ENCODE measurements around the gene DYRK2. TPM values are rescaled to one million over a fixed set of nuclear protein-coding genes. Genes with fewer than 3 reads are reported as not detected.

Gene DYRK2
- total and polyA plus RNA-seq, 10 donors, result 5.0 to 42.8 (median 35.5) TPM

DNA sequence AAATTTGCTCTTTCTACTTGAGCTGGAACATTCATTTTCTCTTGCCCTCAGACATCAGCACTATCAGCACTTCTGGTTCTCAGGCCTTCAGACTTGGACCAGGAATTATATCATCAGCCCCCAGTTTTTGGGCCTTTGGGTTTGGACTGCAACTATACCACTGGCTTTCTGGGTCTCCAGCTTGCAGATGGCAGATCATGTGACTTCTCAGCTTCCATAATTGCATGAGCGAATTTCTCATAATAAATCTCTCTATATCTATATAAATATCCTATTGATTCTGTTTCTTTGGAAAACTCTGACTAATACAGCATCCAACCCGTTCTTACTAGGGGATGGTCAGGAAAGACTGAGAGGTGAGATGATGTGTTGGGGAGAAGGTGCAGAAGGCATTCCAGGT, 22.4 kb upstream of the DYRK2 start:
- H3K36me3 ChIP-seq, result no peaks in the 10 kb centered on the region

DNA sequence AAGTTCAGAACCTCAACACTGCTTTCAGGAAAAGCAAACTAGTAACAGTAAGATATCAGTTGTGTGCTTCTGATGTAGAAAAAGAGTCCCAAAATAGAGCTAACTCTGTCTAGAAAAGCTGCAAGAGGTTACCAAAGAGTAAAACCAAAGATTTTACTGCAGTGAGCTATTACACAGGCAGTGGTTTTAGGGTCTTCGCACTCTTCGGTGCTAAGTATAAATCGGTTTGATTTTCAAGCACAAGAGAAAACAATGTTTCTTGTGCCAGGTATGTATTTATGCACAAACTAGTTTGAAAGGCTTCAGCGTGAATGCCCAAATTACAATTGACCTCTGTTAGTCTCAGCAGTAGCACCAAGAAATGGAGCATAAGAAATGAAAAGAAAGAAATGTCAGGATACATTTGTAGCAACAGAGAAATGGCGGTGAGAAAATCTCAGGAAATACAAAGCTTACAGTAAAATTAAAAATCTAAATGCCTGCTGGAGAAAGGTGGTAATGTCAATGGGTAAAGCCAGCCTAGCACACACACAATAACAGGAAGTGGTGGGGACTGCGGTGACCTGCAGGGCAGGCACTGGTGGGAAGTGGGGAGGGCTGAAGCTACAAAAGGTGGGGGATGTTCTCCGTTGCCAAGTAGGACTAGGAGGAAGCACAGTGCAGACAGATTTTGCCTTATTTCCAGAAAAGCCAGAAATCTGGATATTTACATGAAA, 18.0 kb upstream of the DYRK2 start:
- intact Hi-C loops (cut with DNase I; ENCODE audit: low total_unique reads), result no loop called here

More for the DNA sequence above, 22.4 kb upstream of the DYRK2 start:
- Histone ChIP-seq H3K4me3 (no peak overlapping the region), H3K27me3 (replicated peaks in 1 of 7) (no peaks in the 10 kb centered on the region), H3K9me3 (no peaks in the 10 kb centered on the region), H3K27ac (no peak overlapping the region), H3K4me1 (peaks cover 3 to 27% (median 12%) of the 10 kb centered on the region in 6 donors)
- no peak for DNase-seq
- intact Hi-C loops (cut with DNase I; ENCODE audit: low total_unique reads), result no loop called here
- WGBS, 5 donors, result 83 to 92% (median 87%) methylated on average over 2 of the region's 2 CpGs
- TF ChIP-seq POLR2A (IDR thresholded peaks at IDR 0.05), result no peak
- TF ChIP-seq, protein P1, sequence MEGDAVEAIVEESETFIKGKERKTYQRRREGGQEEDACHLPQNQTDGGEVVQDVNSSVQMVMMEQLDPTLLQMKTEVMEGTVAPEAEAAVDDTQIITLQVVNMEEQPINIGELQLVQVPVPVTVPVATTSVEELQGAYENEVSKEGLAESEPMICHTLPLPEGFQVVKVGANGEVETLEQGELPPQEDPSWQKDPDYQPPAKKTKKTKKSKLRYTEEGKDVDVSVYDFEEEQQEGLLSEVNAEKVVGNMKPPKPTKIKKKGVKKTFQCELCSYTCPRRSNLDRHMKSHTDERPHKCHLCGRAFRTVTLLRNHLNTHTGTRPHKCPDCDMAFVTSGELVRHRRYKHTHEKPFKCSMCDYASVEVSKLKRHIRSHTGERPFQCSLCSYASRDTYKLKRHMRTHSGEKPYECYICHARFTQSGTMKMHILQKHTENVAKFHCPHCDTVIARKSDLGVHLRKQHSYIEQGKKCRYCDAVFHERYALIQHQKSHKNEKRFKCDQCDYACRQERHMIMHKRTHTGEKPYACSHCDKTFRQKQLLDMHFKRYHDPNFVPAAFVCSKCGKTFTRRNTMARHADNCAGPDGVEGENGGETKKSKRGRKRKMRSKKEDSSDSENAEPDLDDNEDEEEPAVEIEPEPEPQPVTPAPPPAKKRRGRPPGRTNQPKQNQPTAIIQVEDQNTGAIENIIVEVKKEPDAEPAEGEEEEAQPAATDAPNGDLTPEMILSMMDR (IDR thresholded peaks at IDR 0.05 in 8 of 11, conservative IDR thresholded peaks at IDR 0.05 in 3 of 11), result no peak
- TF ChIP-seq POLR2AphosphoS5 (IDR thresholded peaks at IDR 0.05), result no peak

DNA sequence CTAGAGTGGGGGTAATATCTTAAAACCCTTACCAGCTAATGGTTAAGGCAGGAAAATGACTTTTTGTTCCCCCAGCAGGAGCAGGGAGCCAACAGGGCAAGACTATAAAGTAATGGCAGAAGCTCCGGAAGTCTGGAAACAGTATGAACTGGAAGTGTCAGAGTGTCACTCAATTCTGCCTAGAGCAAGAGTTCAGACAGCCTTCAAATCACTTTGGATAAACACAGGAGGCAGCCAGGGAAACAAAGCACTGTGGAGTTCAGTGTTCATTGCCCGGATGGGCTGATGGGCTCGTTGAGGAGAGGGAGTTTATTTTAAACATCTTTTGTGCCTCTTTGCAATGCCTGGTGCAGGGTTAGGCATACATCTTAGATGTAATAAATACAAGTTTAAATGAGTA, 16.5 kb upstream of the DYRK2 start:
- intact Hi-C loops (cut with DNase I; ENCODE audit: low total_unique reads), result no loop called here
- WGBS, 5 donors, result 70 to 84% (median 79%) methylated on average over 3 of the region's 3 CpGs
- H3K4me1 ChIP-seq, result peaks cover 8 to 64% (median 42%) of the 10 kb centered on the region in 6 donors
- no peak overlapping the region for H3K4me3 ChIP-seq
- peak overlapping the region in 3 of 8 donors; percentile 16 to 85 (median 74) for H3K27ac ChIP-seq
- H3K36me3 ChIP-seq, result no peaks in the 10 kb centered on the region
- TF ChIP-seq POLR2AphosphoS5 (IDR thresholded peaks at IDR 0.05), result no peak
- TF ChIP-seq, protein P1 (IDR thresholded peaks at IDR 0.05 in 8 of 11, conservative IDR thresholded peaks at IDR 0.05 in 3 of 11), result no peak
- TF ChIP-seq POLR2A (IDR thresholded peaks at IDR 0.05), result no peak
- no peaks in the 10 kb centered on the region for H3K9me3 ChIP-seq
- no peaks in the 10 kb centered on the region for H3K27me3 ChIP-seq (replicated peaks in 1 of 7)
- no peak for DNase-seq

More for the DNA sequence above, 18.0 kb upstream of the DYRK2 start:
- H3K9me3 ChIP-seq, result no peaks in the 10 kb centered on the region
- peak overlapping the region; percentile 9 to 85 (median 72) for H3K27ac ChIP-seq
- peak; percentile 95 for DNase-seq
- TF ChIP-seq POLR2AphosphoS5 (IDR thresholded peaks at IDR 0.05) (peak in 2 of 3 donors; percentile 77 to 86), POLR2A (IDR thresholded peaks at IDR 0.05) (no peak)
- TF ChIP-seq, protein P1 (IDR thresholded peaks at IDR 0.05 in 8 of 11, conservative IDR thresholded peaks at IDR 0.05 in 3 of 11), result peak; percentile 23 to 81 (median 71)
- peaks cover 8 to 67% (median 42%) of the 10 kb centered on the region in 6 donors for H3K4me1 ChIP-seq
- peak overlapping the region in 1 of 8 donors; percentile 22 for H3K4me3 ChIP-seq
- WGBS, 5 donors, result 21 to 33% (median 26%) methylated on average over 7 of the region's 7 CpGs
- no peaks in the 10 kb centered on the region for H3K36me3 ChIP-seq
- H3K27me3 ChIP-seq (replicated peaks in 1 of 7), result no peaks in the 10 kb centered on the region

DNA sequence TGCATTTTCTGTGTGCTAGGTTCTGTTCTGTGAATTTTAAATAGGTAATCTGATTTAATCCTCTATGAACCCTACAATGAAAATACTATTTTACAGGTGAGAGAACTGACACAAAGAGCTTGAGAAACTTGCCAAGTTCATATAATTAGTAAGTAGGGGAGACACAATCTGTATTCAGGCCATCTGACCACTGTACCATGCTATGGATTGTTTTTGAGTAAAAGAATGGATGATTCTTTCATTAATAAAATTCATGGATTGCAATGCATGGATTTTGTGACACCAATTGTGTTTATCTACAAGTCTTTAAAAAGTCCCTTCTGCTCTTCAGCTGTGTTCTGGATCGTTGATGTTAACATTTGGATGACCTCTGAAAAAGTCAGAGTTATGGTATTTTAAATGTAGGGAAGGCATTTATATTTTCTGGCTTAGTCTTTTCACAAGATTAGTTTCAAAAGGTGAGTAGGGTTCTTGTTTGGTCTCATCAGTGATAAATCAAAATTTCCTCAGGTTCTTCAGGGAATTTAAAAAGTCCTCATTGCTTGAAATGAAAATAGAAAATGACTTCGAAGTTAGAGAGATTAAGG, 15.4 kb upstream of the DYRK2 start:
- H3K4me3 ChIP-seq, result no peak overlapping the region
- H3K9me3 ChIP-seq, result no peaks in the 10 kb centered on the region
- TF ChIP-seq POLR2AphosphoS5 (IDR thresholded peaks at IDR 0.05) (no peak), POLR2A (IDR thresholded peaks at IDR 0.05) (no peak)
- TF ChIP-seq, protein P1 (IDR thresholded peaks at IDR 0.05 in 8 of 11, conservative IDR thresholded peaks at IDR 0.05 in 3 of 11), result no peak
- no peaks in the 10 kb centered on the region for H3K27me3 ChIP-seq (replicated peaks in 1 of 7)
- WGBS, 5 donors, result 69 to 89% (median 83%) methylated on average over 2 of the region's 2 CpGs
- peaks cover 8 to 64% (median 42%) of the 10 kb centered on the region in 6 donors for H3K4me1 ChIP-seq
- peak overlapping the region in 3 of 8 donors; percentile 4 to 85 (median 74) for H3K27ac ChIP-seq
- DNase-seq, result no peak
- H3K36me3 ChIP-seq, result no peaks in the 10 kb centered on the region
- intact Hi-C loops (cut with DNase I; ENCODE audit: low total_unique reads), result no loop called here
